IPS-11a (cell line): ENCODE results near the gene EIF2B1.
"Not testable (repeated sequence)": the region's sequence is repeated elsewhere in the genome, so short reads cannot be mapped to it uniquely, and the experiment has no call there.

Experiments
- H3K4me3 ChIP-seq: one replicate; pipeline ENCODE4 v1.5.1; 2013; ENCODE audit warnings: low read depth, low read length, control low read depth

The EIF2B1 gene

DNA sequence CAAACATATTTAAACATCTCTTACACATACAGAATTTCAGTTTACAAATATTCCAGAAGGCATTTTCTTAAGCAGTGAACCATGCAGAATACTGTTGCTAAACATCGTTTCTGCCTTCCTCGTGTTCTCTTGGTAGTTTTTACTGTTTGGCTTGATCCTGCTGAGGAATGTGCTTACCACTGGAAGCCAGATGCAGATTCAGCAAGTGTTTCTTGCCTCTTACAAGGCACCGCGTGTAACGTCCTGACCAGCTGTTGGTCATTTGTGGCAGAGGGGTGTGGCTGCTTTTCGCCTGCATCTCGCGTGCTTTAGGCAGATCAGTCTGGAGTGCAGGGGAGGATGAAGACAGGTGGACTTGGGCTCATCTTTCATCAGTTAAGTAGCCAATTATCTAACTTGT lies 12.4 kb downstream of the EIF2B1 start:
- H3K4me3 ChIP-seq, result no peak overlapping the region

DNA sequence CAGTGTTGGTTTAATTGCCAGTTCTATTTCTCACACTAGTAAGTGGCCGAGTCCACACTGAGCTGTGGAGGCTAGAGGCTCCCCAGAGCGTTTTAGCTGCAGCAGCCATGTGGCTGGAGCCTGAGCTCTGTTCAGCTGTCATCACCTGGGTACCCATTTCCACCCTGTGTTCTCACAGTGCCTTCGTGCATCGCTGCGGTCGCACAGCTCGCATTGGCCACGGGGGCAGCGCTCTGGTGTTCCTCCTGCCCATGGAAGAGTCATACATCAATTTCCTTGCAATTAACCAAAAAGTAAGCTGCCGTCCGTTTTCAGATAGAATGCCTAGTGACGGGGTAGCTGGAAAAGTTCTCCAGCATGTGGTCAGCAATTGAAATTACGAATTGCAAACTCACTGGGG lies 15.9 kb downstream of the EIF2B1 start:
- no peak overlapping the region for H3K4me3 ChIP-seq

DNA sequence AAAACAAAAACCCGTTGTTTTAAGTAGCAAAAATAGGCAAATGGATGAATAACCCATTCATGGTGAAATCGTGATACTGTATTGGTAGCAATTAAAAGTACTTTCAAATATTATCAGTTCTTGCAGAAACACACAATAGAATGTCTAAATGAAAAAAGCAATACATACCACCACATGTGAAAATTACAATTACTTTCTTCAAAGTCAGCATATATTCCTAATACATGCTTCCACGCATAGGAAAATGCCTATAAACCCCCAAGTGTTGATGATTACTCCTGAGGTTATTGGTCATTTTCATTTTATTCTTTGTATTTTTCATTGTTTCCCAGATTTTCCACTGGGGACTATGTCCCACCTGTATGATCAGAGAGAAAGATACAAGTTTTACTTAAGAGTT lies 16.3 kb downstream of the EIF2B1 start:
- no peak overlapping the region for H3K4me3 ChIP-seq

DNA sequence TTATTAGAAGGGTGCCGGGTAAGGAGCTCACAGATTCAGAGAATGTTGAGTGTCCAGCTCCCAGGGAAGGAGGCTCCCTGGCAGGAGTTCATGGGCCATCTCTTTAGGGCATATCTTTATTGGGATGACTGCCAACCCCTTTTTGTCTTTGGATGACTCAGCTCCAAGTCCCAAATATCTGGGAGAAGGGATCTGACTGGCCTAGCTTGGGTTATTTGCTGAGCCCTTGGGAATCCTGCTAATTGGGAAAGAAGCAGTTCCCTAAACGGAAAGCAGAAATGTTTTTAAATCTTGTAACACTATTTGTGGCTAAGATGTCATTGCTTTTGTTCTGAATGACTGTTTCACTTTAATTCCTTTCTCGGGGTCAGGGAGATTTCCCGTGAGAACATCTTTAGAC lies 19.0 kb downstream of the EIF2B1 start:
- no peak overlapping the region for H3K4me3 ChIP-seq

DNA sequence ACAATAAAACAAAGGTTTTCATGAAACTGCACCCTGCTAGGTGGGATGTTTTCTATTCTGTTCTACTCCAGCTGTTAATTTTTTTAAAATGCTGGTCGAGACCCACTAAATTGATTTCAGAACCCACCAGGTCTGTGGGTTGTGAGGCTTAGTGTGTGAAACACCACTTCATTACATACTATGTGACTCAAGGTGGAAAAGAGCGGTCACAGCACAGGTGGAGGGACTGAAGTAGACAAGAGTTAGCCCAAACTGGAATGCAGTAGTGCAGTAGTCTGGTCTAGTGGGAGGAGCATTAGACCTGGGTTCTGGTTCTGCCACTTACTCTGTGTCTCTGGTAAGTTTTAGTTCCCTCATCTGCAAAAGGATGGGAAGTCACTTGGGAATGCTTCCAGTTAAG lies 19.4 kb downstream of the EIF2B1 start:
- H3K4me3 ChIP-seq, result no peak overlapping the region

DNA sequence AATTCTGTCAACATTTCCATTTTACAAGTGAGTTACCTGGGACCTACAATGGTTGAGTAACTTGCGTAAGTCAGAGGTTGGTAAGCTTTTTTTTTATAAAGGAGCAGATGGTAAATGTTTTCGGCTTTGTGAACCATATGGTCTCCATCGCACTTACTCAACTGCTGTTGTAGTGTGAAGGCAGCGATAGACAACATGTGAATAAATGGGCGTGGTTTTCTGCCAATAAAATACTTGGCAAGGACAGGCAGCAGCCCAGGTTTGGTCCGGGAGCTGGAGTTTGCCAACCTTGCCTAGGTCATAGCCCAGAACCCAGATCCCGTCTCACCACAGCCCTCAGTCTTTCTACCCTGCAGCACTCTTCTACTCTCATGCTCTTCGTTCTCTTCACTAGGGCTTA lies 25.3 kb downstream of the EIF2B1 start:
- H3K4me3 ChIP-seq, result no peak overlapping the region

DNA sequence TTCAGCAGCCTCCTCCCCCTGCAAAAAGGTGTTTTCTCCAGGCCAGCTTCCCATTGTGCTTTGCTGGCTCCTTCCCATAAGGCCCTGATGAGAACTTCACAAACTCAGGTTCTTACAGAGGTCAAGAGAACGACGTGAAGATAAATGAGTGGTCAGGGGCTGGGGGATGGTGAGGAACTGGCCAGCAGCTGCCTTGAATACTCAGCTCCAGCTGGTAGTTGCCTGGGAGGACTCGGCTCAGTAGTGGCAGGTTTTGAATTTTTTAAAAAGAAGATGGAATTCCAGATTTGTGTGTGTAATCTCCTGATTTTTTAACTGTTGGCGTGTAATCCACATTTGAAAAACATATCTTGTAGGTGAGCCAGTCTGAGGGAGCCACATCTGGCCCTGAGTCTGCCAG lies 25.7 kb downstream of the EIF2B1 start:
- H3K4me3 ChIP-seq, result no peak overlapping the region

DNA sequence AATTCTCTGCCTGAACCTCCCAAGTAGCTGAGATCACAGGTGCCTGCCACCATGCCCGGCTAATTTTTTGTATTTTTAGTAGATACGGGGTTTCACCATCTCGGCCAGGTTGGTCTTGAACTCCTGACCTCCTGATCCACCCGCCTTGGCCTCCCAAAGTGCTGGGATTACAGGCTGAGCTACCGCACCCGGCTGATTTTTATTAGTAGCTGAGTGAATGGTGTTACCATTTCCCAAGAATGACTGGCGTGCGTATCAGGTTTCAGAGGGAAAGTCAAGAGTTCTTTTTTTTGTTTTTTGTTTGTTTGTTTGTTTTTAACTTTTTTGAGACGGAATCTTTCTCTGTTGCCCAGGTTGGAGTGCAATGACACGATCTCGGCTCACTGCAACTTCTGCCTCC lies 30.0 kb downstream of the EIF2B1 start:
- H3K4me3 ChIP-seq, result not testable (repeated sequence)

DNA sequence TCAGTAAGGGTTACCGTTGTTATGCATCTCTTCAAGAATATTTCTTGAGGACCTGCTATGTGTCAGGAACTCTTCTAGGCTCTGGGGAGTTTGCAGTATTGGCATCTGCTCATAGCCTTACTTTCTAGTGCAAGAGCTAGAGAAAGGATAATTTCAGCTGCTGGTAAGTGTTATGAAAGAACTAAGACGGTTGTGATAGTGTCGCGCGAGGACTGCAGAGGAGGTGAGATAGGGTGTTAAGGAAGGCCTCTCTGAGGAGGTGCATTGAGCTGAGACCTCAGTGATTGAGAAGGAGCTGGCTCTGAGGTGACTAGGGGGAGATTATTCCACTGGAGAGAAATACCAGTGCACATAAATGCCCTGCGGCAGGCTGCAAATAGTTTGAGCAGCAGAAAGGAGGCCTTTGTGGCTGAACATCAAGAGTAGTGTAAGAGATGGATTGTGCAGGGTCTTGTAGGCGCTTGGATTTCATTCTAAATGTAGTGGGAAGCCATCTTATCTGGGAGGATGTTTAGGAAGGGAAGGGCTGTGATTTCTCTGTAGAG lies 30.8 kb downstream of the EIF2B1 start:
- H3K4me3 ChIP-seq, result peak overlapping the region; percentile 100

DNA sequence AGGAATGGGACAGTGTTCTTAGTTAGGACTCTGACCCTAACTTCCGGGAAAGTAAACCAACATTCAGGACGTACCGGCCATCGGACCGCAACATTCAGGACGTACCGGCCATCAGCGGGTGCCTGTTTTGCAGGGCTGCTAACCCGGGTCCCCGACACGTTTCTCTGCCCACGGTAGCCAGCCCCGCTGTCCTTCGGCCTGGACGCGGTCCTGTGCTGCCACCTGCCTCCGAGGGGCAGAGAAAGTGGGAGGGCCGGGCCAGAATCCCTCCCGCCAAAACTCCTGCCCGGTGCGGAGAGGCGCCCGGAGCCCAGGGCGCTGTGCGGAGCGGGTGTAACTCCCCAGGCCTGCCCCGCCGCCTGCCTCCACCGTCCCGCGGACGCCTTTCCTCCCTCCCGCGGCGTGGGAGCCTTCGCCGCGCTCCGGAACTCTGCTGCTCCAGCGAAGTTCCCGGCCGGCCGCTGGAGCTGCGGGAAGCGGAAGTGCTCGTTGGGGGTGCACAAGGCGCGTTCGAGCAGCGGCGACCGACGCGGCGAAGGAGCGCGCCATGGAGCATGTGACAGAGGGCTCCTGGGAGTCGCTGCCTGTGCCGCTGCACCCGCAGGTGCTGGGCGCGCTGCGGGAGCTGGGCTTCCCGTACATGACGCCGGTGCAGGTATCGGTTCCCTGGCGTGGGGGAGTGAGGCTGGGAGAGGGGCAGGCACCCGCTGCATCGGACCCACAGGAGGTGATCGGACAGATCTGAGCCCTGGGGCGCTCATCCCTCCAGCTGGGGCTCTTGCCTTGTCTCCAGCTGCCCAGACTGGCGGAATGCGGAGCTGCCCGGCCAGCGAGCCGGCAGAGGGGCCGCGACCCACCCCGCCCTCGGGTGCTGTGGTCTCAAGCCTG lies 31.6 kb downstream of the EIF2B1 start, which contains the start of gene DDX55:
DDX55 (plus strand) TSS at position 498 of the 888 bp plus-strand sequence; CDS start at position 548, 50 bp downstream.
- peak within 1 kb of the TSS; percentile 100 for H3K4me3 ChIP-seq

DNA sequence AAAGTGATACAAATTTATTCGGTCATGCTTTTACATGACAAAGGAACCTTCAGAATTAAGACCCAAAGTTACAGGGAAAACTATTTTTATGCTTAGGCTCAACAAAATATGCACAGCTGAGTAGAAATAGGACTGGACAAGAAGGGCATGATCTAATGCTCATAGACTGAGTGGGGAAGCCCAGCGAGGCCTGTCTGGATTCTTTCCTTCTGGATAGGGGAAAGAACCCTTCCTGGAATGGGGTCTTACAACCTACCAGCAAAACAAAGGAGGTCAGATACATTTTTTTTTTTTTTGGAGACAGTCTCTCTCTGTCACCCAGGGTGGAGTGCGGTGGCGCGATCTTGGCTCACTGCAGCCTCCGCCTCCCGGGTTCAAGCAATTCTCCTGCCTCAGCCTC lies 33.8 kb downstream of the EIF2B1 start:
- H3K4me3 ChIP-seq, result no peak overlapping the region

DNA sequence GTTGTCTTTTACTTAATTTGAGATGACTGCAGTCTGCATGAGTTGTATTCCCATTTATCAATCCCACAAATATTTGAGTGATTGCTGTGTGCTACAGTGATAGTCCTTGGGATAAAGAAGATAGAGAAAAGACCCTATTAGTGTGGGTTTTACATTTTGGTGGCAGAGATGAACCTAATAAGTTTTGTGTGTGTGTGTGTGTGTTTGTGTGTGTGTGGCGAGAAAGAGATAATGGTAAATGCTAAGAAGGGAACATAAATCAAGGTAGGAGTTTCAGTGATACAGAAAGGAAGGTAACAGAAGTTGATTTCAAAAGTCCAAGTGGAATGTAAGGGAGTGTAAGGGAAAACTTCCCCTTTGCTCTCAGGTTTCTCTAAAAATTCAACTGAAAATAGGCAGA lies 34.2 kb downstream of the EIF2B1 start:
- no peak overlapping the region for H3K4me3 ChIP-seq

DNA sequence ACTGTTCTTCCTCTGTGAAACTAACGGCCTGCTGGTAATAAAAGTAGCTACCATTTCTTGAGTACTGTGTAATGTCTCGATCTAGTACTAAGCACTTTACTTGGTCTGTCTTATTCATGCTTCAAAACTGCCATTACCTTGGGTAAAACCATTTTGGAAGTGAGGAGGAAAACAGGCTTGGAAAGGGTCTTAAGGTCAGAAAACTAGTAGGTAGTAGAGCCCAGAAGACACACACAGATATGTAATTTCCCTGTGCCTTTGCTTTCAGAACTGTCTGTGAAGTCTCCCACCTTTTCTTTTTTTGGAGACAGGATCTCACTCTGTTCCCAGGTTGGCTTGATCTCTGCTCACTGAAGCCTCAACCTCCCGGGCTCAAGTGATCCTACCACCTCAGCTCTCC lies 35.0 kb downstream of the EIF2B1 start:
- H3K4me3 ChIP-seq, result no peak overlapping the region

DNA sequence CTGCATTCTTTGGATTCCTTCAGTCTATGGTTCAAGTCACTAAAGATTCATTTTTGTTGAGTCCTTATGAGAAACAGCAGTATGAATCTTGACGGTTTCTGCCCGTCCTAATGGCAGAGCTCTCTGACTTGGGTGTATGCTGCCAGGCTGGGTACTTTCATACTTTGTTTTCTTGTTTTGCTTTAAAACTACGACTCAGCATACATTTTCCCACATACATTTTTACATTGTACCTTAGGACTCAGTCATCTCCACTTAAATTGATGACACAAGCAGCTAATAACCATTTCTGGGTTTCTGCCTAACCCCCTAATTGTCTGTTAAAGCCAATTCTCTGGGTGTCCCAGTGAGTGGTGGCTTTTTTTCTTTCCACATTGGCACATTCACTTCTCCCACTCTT lies 36.4 kb downstream of the EIF2B1 start:
- no peak overlapping the region for H3K4me3 ChIP-seq

DNA sequence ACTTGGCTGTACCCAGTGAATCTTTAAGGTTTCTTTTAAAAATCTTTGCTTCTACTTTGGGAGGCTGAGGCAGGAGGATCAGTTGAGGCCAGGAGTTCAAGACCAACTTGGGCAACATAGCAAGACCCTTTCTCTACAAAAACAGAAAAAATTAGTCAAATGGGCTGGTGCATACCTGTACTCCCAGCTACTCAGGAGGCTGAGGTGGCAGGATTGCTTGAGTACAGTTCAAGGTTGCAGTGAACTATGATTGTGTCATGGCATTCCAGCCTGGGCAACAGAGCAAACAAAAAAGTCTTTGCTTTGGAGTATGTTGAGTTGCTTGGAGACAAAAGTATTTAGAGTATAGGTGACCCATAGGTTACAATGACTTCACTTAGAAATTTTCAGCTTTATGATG lies 37.8 kb downstream of the EIF2B1 start:
- H3K4me3 ChIP-seq, result no peak overlapping the region

DNA sequence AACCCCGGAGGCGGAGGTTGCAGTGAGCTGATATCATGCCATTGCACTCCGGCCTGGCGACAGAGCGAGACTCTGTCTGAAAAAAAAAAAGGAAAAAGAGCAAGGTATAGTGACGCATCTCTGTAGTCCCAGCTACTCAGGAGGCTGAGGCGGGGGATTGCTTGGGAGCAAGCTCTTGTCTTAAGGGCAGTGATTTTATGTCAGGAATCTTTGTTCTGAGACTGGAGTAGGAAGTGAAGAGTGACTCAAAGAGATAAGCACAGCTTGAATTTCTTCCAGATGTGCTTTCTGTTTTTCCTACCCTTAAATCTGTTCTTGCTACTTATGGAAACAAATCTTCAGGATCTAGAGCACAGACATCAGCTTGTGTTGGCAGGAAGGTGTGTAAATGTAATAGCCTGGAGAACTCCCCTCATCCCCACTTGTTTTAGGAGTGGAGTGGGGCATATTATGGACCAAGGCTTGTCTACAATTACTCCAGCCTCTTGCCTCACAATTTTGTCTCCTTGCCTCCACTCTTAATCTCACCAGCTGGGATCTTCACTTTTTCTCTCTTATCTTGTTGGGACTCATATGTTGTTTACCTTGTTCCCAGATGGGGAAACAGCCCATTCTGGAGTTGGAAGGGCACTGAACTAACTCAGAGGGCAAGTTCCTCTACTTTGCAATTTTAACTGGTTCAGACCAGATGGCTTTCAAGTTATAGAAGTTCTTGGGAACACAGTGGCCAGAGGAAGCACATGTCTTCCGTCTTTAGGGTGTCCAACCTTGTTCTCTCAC lies 41.6 kb downstream of the EIF2B1 start:
- no peak overlapping the region for H3K4me3 ChIP-seq

DNA sequence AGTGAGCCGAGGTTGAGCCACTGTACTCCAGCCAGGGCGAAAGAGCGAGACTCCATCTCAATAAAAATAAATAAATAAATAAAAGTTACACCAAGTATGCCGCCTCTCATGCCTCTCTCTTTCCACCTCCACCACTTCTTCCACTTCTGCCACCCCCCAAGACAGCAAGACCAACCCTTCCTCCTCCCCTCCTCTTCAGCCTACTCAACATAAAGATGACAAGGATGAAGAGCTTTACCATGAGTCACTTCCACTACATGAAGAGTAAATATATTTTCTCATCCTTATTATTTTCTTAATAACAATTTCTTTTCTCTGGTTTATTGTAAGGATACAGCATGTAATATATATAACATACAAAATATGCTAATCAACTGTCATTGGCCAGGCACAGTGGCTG lies 52.7 kb downstream of the EIF2B1 start:
- H3K4me3 ChIP-seq, result no peak overlapping the region

DNA sequence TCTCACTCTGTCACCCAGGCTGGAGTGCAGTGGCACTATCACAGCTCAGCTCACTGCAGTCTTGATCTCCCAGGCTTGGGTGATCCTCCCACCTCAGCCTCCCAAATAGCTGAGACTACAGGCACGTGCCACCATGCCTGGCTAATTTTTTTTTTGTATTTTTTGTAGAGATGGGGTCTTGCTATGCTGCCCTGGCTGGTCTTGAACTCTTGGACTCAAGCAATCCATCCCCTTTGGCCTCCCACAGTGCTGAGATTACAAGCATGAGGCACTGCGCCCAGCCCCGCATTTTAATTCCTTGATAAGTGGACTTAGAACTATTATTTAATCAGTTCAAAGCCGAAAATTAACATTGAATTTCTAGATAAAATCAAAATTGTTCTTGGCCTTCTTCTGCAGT lies 54.7 kb downstream of the EIF2B1 start:
- H3K4me3 ChIP-seq, result not testable (repeated sequence)

DNA sequence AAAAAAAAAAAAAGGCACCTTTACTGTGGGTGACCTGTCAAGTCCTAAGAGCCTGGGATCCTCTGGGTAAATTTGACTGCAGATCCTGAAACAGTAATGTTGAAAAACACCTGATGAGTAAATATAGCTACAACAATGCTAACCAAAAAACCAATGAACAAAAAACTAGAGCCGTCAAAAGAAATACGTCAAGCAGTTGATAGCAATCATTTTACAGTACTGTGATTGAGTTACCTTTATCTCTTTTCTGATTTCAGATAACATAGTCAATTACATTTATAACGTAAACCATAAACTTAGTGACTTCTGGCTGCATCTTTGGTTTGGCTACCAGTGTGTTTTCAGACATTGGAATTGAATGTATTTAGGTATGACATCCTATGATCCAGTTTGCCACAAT lies 55.2 kb downstream of the EIF2B1 start:
- H3K4me3 ChIP-seq, result no peak overlapping the region

DNA sequence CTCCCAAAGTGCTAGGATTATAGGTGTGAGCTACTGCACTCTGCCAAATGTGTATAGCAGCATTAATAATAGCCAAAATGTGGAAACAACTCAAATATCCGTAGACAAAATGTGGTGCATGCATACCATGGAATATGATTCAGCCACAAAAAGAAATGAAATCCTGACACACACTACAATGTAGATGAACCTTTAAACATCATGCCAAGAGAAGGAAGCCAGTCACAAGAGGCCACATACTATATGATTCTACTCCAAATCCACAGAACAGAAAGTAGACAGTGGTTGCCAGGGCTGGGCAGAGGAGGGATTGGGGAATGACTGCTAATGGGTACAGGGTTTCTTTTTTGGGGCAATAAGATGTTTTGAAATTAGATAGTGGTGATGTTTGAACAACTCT lies 56.9 kb downstream of the EIF2B1 start:
- no peak overlapping the region for H3K4me3 ChIP-seq

DNA sequence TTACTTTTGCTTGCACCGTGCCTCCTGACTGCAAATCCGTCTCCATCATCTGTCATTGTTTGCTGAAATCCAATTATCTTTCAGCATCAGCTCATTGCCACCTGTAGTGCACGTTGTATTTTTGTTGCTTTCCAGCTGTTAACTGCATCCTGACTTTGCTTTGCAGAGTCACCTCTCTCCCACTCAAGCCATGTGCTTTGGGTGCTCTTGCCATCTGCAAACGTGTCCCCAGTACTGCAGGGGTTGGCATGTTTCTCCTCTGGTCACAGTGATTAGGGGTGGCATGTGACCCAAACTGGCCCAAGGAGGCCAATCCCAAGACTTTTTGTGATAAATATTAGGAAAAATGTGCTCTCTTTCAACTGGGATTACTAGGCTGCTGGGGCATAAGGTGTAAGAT lies 59.6 kb downstream of the EIF2B1 start:
- H3K4me3 ChIP-seq, result no peak overlapping the region

DNA sequence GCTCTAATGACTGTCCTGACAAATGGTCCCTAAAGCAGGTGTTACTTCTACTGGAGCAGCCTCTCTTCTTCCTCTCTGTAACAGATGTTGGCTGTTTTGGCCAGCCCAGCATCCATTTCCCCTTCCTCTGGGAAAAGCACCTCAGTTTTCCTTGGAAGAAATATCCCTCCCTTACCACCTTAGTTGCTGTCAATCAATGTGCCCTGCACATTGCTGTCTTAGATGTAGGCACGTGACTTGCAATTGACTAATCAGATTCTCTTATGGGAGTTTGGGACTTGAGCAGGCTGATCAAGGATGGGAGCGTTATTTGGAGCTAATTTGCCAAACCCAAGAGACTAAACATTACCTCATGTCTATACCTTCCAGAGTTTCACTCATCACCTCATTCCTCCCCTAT lies 61.1 kb downstream of the EIF2B1 start:
- no peak overlapping the region for H3K4me3 ChIP-seq
